ENCODE results near the gene KRT8.
A peak's percentile ranks its signal among the peaks of the same experiment; 100 is the strongest.
"Not testable (repeated sequence)": the region's sequence is repeated elsewhere in the genome, so short reads cannot be mapped to it uniquely, and the experiment has no call there.

Gene KRT8

DNA sequence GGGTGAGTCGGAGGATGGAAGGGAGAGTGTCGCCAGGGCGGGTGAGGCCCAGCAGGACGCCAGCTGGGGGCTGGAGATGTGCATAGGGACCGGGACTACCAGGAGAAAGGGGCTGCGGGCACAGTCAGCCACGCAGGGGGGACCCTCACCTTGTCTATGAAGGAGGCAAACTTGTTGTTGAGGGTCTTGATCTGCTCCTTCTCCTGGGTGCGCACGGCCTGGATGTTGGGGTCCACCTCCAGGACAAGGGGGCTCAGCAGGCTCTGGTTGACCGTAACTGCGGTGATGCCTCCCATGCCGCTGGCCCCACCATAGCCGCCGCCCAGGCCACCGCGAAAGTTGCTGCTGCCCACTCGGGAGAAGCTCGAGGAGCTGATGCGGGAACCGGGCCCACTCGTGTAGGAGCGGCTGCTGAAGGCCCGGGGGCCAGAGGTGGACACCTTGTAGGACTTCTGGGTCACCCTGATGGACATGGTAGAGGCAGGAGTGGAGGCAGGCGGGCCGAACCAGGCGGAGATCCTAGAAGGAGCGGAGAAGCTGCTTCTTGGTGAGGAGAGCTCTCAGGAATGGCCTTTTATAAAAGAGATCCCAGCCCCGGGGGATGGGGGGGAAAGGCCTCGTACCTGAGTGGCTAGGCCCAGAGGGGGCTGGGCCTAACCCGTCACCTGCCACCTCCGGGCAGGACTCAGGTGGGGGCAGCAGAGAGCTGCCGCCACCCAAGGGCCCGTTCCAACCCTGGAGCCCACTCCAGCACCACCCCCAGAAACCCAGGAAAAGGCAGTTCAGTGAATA, at the start of gene KRT8:
Gene KRT8, minus strand, starts transcription at position 568 of the 792 bp plus-strand sequence. Its CDS starts 95 bp downstream, at position 473.
- Mint-ChIP-seq H3K4me1 (ENCODE audit: low read depth) (peaks cover 25% of the 10 kb centered on the region), H3K27ac (peak within 1 kb of the TSS; percentile 66), H3K4me3 (peak within 1 kb of the TSS; percentile 68)
- H3K9me3 Mint-ChIP-seq; intact Hi-C loops (cut with micrococcal nuclease); H3K27me3 Mint-ChIP-seq; H3K36me3 Mint-ChIP-seq (ENCODE audit: low read depth): not testable (repeated sequence)

DNA sequence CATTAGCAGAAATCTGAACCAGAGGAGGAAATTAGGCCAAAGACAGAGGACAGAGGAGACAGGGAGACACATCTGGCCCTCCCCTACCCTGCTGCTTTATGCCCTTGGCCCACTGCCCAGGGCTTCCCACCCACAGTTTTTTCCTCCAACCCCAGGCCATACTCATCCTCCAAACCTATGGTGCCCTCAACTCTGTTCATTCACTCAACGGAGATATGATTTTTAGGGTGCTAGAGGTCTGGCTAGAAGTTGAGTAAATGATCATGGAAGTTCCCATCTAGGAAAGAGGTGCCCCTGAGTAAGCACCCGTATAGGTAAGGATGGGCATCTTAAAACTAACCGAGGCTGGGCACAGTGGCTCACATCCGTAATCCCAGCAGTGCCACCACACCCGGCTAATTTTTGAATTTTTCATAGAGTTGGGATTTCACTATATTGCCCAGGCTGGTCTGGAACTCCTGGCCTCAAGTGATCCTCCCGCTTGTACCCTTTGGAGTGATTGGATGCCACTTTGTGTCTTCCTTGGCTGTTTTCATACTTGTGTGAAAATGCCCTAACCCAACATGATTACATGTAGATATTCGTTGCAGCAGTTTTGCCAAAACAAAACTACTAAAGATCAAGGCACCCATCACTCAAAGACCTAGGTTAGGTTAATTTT, 48.4 kb upstream of the KRT8 start:
- H3K9me3 Mint-ChIP-seq, result no peaks in the 10 kb centered on the region
- H3K27ac Mint-ChIP-seq, result no peak overlapping the region
- H3K4me1 Mint-ChIP-seq (ENCODE audit: low read depth), result peaks cover 13% of the 10 kb centered on the region

DNA sequence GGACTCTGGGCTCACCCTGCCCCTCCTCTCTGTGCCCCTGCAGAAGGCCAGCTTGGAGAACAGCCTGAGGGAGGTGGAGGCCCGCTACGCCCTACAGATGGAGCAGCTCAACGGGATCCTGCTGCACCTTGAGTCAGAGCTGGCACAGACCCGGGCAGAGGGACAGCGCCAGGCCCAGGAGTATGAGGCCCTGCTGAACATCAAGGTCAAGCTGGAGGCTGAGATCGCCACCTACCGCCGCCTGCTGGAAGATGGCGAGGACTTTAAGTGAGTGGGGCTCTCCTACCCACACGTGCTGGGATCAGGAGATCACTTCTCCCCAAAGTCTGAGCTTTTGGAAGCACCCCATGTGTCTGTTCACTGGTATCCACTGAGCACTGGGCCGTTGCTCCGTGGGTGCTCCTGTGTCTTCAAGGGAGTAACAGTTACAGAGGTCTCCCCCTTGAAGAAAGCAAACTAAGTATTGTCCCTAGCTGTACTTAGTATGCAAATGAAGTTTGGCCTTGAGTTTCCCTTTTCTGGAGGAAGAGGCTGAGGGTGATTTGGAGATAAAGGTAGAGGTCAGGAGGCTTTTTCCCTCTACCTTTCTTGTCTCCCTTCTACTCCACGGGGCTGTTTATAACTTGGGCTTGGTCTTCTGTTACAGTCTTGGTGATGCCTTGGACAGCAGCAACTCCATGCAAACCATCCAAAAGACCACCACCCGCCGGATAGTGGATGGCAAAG, 47.4 kb upstream of the KRT8 start:
- Mint-ChIP-seq H3K27ac (no peak overlapping the region), H3K9me3 (no peaks in the 10 kb centered on the region), H3K4me1 (ENCODE audit: low read depth) (peaks cover 13% of the 10 kb centered on the region), H3K36me3 (ENCODE audit: low read depth) (no peaks in the 10 kb centered on the region), H3K27me3 (peaks cover 33% of the 10 kb centered on the region), H3K4me3 (no peak overlapping the region)
- intact Hi-C loops (cut with micrococcal nuclease), result no loop called here

More for the DNA sequence above, 48.4 kb upstream of the KRT8 start:
- no peaks in the 10 kb centered on the region for H3K36me3 Mint-ChIP-seq (ENCODE audit: low read depth)
- H3K27me3 Mint-ChIP-seq, result peaks cover 26% of the 10 kb centered on the region
- H3K4me3 Mint-ChIP-seq, result no peak overlapping the region
- intact Hi-C loops (cut with micrococcal nuclease), result no loop called here

DNA sequence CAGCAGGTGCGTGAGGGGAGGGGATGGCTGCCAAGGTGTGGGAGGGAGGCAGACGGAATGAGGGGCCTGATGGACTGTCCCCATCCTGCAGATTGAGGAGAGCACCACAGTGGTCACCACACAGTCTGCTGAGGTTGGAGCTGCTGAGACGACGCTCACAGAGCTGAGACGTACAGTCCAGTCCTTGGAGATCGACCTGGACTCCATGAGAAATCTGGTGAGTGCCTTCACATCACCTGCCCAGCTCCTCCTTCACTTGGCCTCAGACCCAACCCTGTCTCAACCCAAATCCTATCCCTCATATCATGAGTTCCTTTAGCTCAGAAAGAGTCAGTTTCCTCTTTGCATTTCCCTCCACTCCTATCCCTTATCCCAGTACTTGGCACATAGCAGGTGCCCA, 46.8 kb upstream of the KRT8 start:
- Mint-ChIP-seq H3K9me3 (no peaks in the 10 kb centered on the region), H3K36me3 (ENCODE audit: low read depth) (no peaks in the 10 kb centered on the region), H3K27me3 (peaks cover 38% of the 10 kb centered on the region), H3K27ac (no peak overlapping the region), H3K4me3 (no peak overlapping the region), H3K4me1 (ENCODE audit: low read depth) (peaks cover 13% of the 10 kb centered on the region)
- intact Hi-C loops (cut with micrococcal nuclease), result no loop called here

DNA sequence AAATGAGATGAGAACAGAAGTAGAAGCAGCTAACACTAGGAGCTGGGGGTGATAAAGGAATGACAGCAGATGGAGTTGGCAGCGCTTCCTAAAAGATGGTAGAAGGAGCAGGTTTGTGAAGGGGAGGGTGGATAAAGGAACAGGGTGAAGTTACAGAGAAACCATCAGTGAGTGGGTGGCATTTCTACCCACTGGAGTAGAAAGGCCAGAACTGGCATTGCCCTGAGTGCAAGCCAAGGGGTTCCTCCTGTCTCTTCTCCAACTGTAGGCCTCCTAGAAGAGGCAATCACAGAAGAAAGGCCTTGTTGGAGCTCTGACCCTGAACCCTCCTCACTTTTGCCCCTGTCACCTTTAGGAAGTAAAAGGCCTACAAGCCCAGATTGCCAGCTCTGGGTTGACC, 46.2 kb upstream of the KRT8 start:
- no peaks in the 10 kb centered on the region for H3K36me3 Mint-ChIP-seq (ENCODE audit: low read depth)
- H3K4me3 Mint-ChIP-seq, result no peak overlapping the region
- intact Hi-C loops (cut with micrococcal nuclease), result no loop called here
- H3K27me3 Mint-ChIP-seq, result peaks cover 38% of the 10 kb centered on the region
- peaks cover 13% of the 10 kb centered on the region for H3K4me1 Mint-ChIP-seq (ENCODE audit: low read depth)
- no peak overlapping the region for H3K27ac Mint-ChIP-seq
- no peaks in the 10 kb centered on the region for H3K9me3 Mint-ChIP-seq

DNA sequence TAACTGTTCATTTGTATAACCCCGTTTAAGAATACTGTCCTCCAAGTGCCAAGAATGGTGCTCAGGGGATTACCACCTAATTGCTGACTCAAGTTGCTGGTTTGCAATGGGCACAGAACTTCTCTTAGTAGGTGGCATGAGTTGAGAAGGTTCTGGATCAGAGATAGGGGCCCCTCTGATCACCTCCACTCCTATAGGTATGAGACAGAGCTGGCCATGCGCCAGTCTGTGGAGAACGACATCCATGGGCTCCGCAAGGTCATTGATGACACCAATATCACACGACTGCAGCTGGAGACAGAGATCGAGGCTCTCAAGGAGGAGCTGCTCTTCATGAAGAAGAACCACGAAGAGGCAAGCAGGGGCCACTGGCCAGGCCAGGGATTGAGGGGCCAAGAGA, 45.7 kb upstream of the KRT8 start:
- intact Hi-C loops (cut with micrococcal nuclease), result no loop called here
- no peak overlapping the region for H3K4me3 Mint-ChIP-seq
- H3K36me3 Mint-ChIP-seq (ENCODE audit: low read depth), result no peaks in the 10 kb centered on the region
- H3K27ac Mint-ChIP-seq, result no peak overlapping the region
- H3K27me3 Mint-ChIP-seq, result peaks cover 40% of the 10 kb centered on the region
- peaks cover 13% of the 10 kb centered on the region for H3K4me1 Mint-ChIP-seq (ENCODE audit: low read depth)
- no peaks in the 10 kb centered on the region for H3K9me3 Mint-ChIP-seq

DNA sequence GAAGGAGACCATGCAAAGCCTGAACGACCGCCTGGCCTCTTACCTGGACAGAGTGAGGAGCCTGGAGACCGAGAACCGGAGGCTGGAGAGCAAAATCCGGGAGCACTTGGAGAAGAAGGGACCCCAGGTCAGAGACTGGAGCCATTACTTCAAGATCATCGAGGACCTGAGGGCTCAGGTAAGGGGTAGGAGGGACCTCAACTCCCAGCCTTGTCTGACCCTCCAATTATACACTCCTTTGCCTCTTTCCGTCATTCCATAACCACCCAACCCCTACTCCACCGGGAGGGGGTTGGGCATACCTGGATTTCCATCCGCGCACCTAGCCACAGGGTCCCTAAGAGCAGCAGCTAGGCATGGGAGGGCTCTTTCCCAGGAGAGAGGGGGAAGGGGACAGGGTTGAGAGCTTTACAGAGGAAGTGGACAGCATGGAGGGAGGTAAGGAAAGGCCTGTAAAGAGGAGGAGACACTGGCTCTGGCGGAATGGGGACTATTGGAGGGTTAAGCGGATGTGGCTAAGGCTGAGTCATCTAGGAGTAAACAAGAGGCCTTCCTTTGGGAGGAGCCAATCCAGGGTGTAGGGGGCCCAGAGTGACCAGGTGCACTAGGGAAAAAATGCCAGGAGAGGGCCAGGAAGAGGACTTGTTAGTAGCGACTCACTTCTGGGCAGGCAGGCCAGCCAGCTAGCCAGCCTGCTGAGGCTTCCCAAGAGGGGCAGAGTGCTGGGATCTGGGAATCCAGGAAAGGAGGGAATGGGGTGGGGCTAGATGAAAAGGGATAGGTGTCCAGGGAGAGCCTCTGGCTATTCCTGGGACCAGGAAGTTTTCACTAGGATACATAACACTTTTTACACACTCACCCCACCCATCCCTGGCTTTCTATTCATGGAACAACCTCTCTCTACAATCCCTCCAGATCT, 44.8 kb upstream of the KRT8 start:
- peak overlapping the region; percentile 62 for H3K4me3 Mint-ChIP-seq
- intact Hi-C loops (cut with micrococcal nuclease), result no loop called here
- H3K36me3 Mint-ChIP-seq (ENCODE audit: low read depth), result no peaks in the 10 kb centered on the region
- H3K27ac Mint-ChIP-seq, result no peak overlapping the region
- no peaks in the 10 kb centered on the region for H3K9me3 Mint-ChIP-seq
- peaks cover 40% of the 10 kb centered on the region for H3K27me3 Mint-ChIP-seq
- peaks cover 13% of the 10 kb centered on the region for H3K4me1 Mint-ChIP-seq (ENCODE audit: low read depth)

DNA sequence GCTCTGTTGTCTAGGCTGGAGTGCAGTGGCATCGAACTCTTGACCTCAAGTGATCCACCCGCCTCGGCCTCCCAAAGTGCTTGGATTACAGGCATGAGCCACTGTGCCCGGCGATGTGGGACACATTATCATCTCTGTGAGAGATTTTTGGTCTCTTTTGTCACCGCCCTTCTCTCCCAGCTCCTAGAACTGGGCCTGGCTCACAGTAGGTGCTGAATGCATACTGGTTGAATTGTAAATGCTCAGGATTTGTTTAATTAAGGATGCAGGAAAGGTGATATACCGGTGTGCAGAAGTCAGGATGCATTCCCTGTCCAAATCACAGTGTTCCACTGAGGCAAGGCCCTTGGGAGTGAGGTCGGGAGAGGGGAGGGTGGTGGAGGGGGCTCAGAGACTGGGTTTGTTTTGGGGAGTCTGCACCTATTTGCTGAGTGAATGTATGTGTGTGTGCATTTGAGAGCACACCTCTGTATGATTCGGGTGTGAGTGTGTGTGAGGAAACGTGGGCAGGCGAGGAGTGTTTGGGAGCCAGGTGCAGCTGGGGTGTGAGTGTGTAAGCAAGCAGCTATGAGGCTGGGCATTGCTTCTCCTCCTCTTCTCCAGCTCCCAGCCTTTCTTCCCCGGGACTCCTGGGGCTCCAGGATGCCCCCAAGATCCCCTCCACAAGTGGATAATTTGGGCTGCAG, 43.0 kb upstream of the KRT8 start:
- H3K36me3 Mint-ChIP-seq (ENCODE audit: low read depth), result no peaks in the 10 kb centered on the region
- no peaks in the 10 kb centered on the region for H3K9me3 Mint-ChIP-seq
- H3K27ac Mint-ChIP-seq, result no peak overlapping the region
- intact Hi-C loops (cut with micrococcal nuclease), result no loop called here
- H3K27me3 Mint-ChIP-seq, result peaks cover 40% of the 10 kb centered on the region
- peaks cover 13% of the 10 kb centered on the region for H3K4me1 Mint-ChIP-seq (ENCODE audit: low read depth)
- no peak overlapping the region for H3K4me3 Mint-ChIP-seq

DNA sequence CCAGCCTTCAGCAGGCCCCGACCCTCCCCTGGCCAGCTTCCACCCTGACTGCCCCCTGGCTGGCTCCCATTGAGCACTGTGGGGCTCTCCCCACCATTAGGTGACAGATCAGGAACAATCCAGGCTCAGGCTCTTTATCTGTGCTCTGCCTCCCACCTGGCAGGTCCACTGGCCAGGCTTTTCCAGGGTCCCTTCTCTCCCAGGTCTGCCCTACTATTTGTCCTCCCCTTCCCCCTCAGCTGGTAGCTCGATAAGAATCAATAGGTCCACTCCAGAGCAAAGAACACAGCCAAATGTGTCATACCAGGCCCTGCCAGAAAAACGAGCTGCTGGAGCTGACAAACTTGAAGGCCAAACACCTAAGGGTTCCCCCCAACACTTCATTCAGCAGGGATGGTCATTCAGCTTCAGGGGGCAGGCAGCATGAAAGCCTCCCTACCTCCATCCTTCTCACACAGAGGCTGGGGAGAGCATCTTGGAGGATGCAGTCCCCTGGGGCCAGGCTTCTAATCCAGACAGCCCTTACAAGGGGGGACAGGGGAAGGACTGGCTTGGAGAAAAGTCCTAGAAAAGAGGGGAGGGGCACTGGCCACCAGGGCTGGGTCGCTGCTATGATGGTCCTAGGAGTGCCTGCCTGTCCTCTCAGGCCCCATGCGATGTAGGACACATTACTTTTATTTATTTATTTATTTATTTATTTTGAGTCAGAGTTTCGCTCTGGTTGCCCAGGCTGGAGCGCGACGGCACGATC, 42.1 kb upstream of the KRT8 start:
- no peak overlapping the region for H3K27ac Mint-ChIP-seq
- intact Hi-C loops (cut with micrococcal nuclease), result no loop called here
- no peak overlapping the region for H3K4me3 Mint-ChIP-seq

DNA sequence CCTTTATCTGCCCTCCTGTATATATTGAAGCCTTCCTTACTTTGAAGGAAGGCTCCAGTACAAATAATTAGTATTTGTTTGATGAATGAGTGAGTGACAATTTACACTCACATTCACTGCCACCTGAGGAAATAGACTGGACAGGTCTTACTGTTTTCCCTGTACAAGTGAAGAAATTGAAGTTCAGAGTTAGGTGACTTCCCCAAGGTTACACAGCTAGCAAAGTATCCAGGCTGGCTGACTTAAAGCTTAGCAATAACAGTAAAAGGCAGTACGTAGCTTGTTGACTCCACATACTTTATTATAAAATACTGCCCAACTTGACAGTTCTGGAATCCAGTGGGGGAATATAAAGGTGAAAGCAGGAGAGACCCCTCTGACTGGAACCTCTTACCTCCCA, 41.5 kb upstream of the KRT8 start:
- intact Hi-C loops (cut with micrococcal nuclease), result no loop called here
- Mint-ChIP-seq H3K4me1 (ENCODE audit: low read depth) (peaks cover 13% of the 10 kb centered on the region), H3K27me3 (peaks cover 37% of the 10 kb centered on the region), H3K27ac (no peak overlapping the region), H3K9me3 (no peaks in the 10 kb centered on the region), H3K36me3 (ENCODE audit: low read depth) (no peaks in the 10 kb centered on the region), H3K4me3 (no peak overlapping the region)

More for the DNA sequence above, 42.1 kb upstream of the KRT8 start:
- Mint-ChIP-seq H3K36me3 (ENCODE audit: low read depth) (no peaks in the 10 kb centered on the region), H3K27me3 (peaks cover 41% of the 10 kb centered on the region), H3K9me3 (no peaks in the 10 kb centered on the region), H3K4me1 (ENCODE audit: low read depth) (peaks cover 13% of the 10 kb centered on the region)

DNA sequence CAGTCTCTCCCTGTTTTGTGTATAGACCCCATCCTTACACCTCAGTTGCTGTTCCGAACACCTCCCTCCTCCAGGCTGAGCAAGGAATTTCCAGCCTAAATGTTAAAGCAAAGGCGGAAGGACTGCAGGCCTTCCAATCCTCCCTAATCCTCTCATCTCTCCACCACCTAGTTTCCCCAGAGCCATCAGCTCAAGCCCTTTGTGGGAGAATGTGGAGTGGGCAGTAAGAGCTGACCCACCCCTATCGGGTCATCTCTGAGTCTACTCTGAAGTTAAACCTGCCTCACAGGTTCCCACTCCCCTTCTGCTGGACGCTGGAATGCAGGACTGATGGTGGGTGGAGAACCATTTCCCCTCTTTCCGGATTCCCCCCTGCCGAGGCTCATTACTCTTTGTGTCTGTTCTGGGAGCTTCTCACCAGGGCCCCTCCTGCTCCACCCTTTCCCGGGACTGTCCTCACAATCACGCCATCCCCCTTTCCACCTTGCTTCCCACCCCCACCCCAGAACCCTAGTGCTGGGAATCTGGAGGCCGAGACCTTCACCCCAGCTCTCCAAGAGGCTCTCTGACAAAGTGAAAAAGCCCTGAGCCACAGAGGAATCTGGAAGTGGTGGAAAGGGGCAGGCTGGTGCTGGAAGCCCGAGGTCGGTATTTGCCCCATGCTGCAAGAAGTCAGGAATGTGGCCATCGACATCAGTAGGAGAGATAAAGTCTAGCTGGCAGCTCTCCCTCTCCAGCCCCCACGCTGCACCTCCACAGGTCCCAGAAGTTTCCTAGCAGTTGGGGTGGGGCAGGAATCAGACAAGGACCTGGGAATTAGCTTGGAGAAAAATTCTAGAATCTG, 40.7 kb upstream of the KRT8 start:
- H3K27me3 Mint-ChIP-seq, result peaks cover 36% of the 10 kb centered on the region
- H3K27ac Mint-ChIP-seq, result no peak overlapping the region
- H3K36me3 Mint-ChIP-seq (ENCODE audit: low read depth), result no peaks in the 10 kb centered on the region
- H3K4me1 Mint-ChIP-seq (ENCODE audit: low read depth), result peaks cover 13% of the 10 kb centered on the region
- no peaks in the 10 kb centered on the region for H3K9me3 Mint-ChIP-seq
- intact Hi-C loops (cut with micrococcal nuclease), result no loop called here
- no peak overlapping the region for H3K4me3 Mint-ChIP-seq
